Fibroblast of lung (primary cell): ENCODE measurements around the gene WDR62. TPM values are rescaled to one million over a fixed set of nuclear protein-coding genes. Genes with fewer than 3 reads are reported as not detected.

Source experiments
- DNase-seq, 2 donors: peaks; one replicate each; pipeline versions ENCODE4 v3.0.0 to v3.0.0-alpha.2; 2010; ENCODE audit warnings: low read depth in 2 of 2
- H2AFZ ChIP-seq: 2 replicates; pipeline ENCODE4 v1.5.1; 2012; ENCODE audit warnings: low read length, control low read depth, inconsistent platforms
- H3K27ac ChIP-seq: 2 replicates; pipeline ENCODE4 v1.5.1; 2011; ENCODE audit warnings: low read length, control low read depth; ENCODE audit not compliant: insufficient read depth
- H3K27me3 ChIP-seq: 2 replicates; pipeline ENCODE4 v1.5.1; 2011; ENCODE audit warnings: mild to moderate bottlenecking, low read length; ENCODE audit not compliant: control insufficient read depth, insufficient read depth
- H3K36me3 ChIP-seq: 2 replicates; pipeline ENCODE4 v1.5.1; 2011; ENCODE audit warnings: low read length; ENCODE audit not compliant: control insufficient read depth, insufficient read depth
- H3K4me1 ChIP-seq: 2 replicates; pipeline ENCODE4 v1.5.1; 2011; ENCODE audit warnings: low read length; ENCODE audit not compliant: control insufficient read depth, insufficient read depth; ENCODE audit errors: extremely low read depth
- H3K4me2 ChIP-seq: 2 replicates; pipeline ENCODE4 v1.5.1; 2011; ENCODE audit warnings: low read length, control low read depth; ENCODE audit not compliant: insufficient read depth; ENCODE audit errors: extremely low read depth
- H3K4me3 ChIP-seq, 4 experiments: fragments of 200-600 bp in 1 of 4; sonication (generic) in 1 of 4; replicated peaks in 1 of 4; 2 replicates each; pipeline ENCODE4 v1.5.1; 2011 to 2016; ENCODE audit warnings: low read length in 4 of 4, low read depth in 3 of 4, mild to moderate bottlenecking in 3 of 4, control low read depth in 2 of 4, inconsistent platforms in 1 of 4, mixed read lengths in 1 of 4; ENCODE audit not compliant: insufficient read depth in 1 of 4; ENCODE audit errors: control extremely low read depth in 1 of 4
- H3K79me2 ChIP-seq: 2 replicates; pipeline ENCODE4 v1.5.1; 2012; ENCODE audit warnings: mild to moderate bottlenecking, low read length, inconsistent platforms; ENCODE audit not compliant: control insufficient read depth, insufficient read depth
- H3K9ac ChIP-seq: 2 replicates; pipeline ENCODE4 v1.5.1; 2011; ENCODE audit warnings: mild to moderate bottlenecking, low read length, control low read depth; ENCODE audit not compliant: insufficient read depth
- H3K9me3 ChIP-seq: 2 replicates; pipeline ENCODE4 v1.5.1; 2012; ENCODE audit warnings: low read depth, low read length; ENCODE audit not compliant: control insufficient read depth, insufficient read depth
- H4K20me1 ChIP-seq: 2 replicates; pipeline ENCODE4 v1.5.1; 2011; ENCODE audit warnings: low read length; ENCODE audit not compliant: control insufficient read depth, insufficient read depth; ENCODE audit errors: extremely low read depth
- CTCF ChIP-seq, 2 donors: IDR thresholded peaks in 1 of 2; conservative IDR thresholded peaks in 1 of 2; 1 replicate in 1 of 2; 2 replicates in 1 of 2; pipeline ENCODE4 v1.5.1; 2011 to 2012; ENCODE audit warnings: low read length in 2 of 2, control low read depth in 1 of 2, inconsistent platforms in 1 of 2, low read depth in 1 of 2, mild to moderate bottlenecking in 1 of 2
- EZH2 ChIP-seq: IDR thresholded peaks from 2 replicates; pipeline ENCODE4 v1.5.1; 2012; ENCODE audit warnings: low read length, control low read depth, mild to moderate bottlenecking; ENCODE audit errors: missing control alignments
- polyA plus RNA-seq, 2 donors: library from polyadenylated mRNA; depleted of rRNA in 1 of 2; stranded (reverse) in 1 of 2; unstranded in 1 of 2; fragments of >200 nt; gene quantifications; 2 replicates each; pipeline ENCODE4 v1.2.1, GENCODE V29; 2011 to 2012; ENCODE audit warnings: missing spikeins in 1 of 2
- total RNA-seq: library from RNA; depleted of rRNA; stranded (reverse); fragments of >200 nt; gene quantifications from 2 replicates; pipeline ENCODE4 v1.2.1, GENCODE V29; 2014

Gene WDR62
- total and polyA plus RNA-seq, 2 donors (not counting 1 experiment from before 2014, with no cell fraction given), result 1.1 to 2.8 TPM

- Histone ChIP-seq H3K27me3 (no peaks in the 10 kb centered on the region), H3K4me1 (peaks cover 10% of the 10 kb centered on the region), H3K27ac (peak overlapping the region; percentile 73), H3K9me3 (no peaks in the 10 kb centered on the region), H3K4me3 (peak overlapping the region; percentile 63 to 86 (median 67)), H3K36me3 (peaks cover 19% of the 10 kb centered on the region), H3K9ac (peak overlapping the region; percentile 60), H4K20me1 (no peaks in the 10 kb centered on the region), H2AFZ (no peak overlapping the region), H3K79me2 (peaks cover 21% of the 10 kb centered on the region), H3K4me2 (peak overlapping the region; percentile 95)
- DNase-seq, result no peak
- TF ChIP-seq EZH2 (no peak), CTCF (conservative IDR thresholded peaks at IDR 0.05 in 1 of 2, IDR thresholded peaks at IDR 0.05 in 1 of 2; ENCODE audit: low read depth in 1 of 2, low read length in 2 of 2) (no peak)
Observed at GRCh38 chr19:36116344-36116637, 61.6 kb downstream of the WDR62 start.

- H3K4me2 ChIP-seq, result no peak overlapping the region
- H3K27me3 ChIP-seq, result no peaks in the 10 kb centered on the region
- no peak overlapping the region for H3K9ac ChIP-seq
- H3K9me3 ChIP-seq, result no peaks in the 10 kb centered on the region
- peaks cover 12% of the 10 kb centered on the region for H3K79me2 ChIP-seq
- no peaks in the 10 kb centered on the region for H4K20me1 ChIP-seq
- no peak for TF ChIP-seq CTCF (conservative IDR thresholded peaks at IDR 0.05 in 1 of 2, IDR thresholded peaks at IDR 0.05 in 1 of 2; ENCODE audit: low read depth in 1 of 2, low read length in 2 of 2)
- no peak for TF ChIP-seq EZH2
- no peak for DNase-seq
- peaks cover 18% of the 10 kb centered on the region for H3K36me3 ChIP-seq
- no peak overlapping the region for H3K4me3 ChIP-seq
- no peak overlapping the region for H2AFZ ChIP-seq
- H3K4me1 ChIP-seq, result peaks cover 5% of the 10 kb centered on the region
- no peak overlapping the region for H3K27ac ChIP-seq
Observed at GRCh38 chr19:36120092-36120983, 65.6 kb downstream of the WDR62 start.

GRCh38 chr19:36120984-36121358, 66.3 kb downstream of the WDR62 start:
- Histone ChIP-seq H3K4me1 (peaks cover 4% of the 10 kb centered on the region), H3K9ac (no peak overlapping the region), H3K4me3 (no peak overlapping the region), H3K27ac (no peak overlapping the region), H3K9me3 (no peaks in the 10 kb centered on the region), H4K20me1 (no peaks in the 10 kb centered on the region), H3K79me2 (peaks cover 10% of the 10 kb centered on the region), H3K4me2 (no peak overlapping the region), H2AFZ (no peak overlapping the region), H3K27me3 (no peaks in the 10 kb centered on the region), H3K36me3 (peaks cover 18% of the 10 kb centered on the region)
- no peak for DNase-seq
- TF ChIP-seq CTCF (conservative IDR thresholded peaks at IDR 0.05 in 1 of 2, IDR thresholded peaks at IDR 0.05 in 1 of 2; ENCODE audit: low read depth in 1 of 2, low read length in 2 of 2) (no peak), EZH2 (no peak)
